Gastrocnemius medialis (tissue), 4 donors: ENCODE results near the gene MTARC1.

Experiments
- POLR2A ChIP-seq, 2 donors: fragments of 450-650 bp; IDR thresholded peaks; one replicate each; pipeline ENCODE4 v1.6.1; 2017; ENCODE audit warnings: antibody characterized with exemption in 2 of 2, mild to moderate bottlenecking in 2 of 2, moderate library complexity in 2 of 2
- TF ChIP-seq, protein P1 (sequence below), 5 experiments: fragments of 450-650 bp in 3 of 5; fragments of 200-600 bp in 2 of 5; sonication (generic) in 2 of 5; IDR thresholded peaks in 4 of 5; conservative IDR thresholded peaks in 1 of 5; 1 replicate in 4 of 5; 2 replicates in 1 of 5; pipeline ENCODE4 v1.5.1; 2016 to 2019; ENCODE audit warnings: antibody characterized with exemption in 5 of 5, mild to moderate bottlenecking in 3 of 5, moderate library complexity in 3 of 5

DNA sequence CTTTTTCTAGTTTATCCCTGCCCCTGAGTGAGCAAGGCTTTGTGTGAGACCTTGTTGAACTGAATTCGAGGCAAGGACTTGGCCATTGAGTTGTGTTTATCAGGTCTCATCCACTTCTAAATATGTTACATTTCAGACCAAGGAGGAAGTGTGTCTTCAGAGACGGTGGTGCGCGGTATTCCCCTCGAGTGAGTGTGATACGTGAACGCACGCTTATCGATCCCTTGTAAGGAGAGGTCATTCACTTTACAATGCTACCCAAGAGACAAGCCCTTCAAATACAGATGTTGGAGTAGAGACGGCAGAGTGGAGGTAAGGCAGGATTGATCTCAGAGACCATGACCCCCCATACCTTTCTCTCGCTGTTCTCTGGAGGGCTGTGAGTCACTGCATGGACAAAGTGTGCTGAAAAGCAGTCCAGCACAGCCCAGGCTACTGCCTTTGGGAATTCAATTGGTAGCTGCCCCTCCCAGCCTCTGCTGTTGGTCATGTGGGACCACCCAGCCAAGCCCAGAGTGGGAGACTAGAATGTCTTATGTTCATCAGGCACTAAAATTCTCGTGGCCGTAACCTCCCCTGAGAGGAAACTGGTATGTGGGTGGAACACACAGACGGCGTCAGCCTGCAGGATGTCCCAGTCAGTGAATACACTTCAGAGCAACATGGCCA, 16.3 kb upstream of the MTARC1 start:
- TF ChIP-seq, protein P1, sequence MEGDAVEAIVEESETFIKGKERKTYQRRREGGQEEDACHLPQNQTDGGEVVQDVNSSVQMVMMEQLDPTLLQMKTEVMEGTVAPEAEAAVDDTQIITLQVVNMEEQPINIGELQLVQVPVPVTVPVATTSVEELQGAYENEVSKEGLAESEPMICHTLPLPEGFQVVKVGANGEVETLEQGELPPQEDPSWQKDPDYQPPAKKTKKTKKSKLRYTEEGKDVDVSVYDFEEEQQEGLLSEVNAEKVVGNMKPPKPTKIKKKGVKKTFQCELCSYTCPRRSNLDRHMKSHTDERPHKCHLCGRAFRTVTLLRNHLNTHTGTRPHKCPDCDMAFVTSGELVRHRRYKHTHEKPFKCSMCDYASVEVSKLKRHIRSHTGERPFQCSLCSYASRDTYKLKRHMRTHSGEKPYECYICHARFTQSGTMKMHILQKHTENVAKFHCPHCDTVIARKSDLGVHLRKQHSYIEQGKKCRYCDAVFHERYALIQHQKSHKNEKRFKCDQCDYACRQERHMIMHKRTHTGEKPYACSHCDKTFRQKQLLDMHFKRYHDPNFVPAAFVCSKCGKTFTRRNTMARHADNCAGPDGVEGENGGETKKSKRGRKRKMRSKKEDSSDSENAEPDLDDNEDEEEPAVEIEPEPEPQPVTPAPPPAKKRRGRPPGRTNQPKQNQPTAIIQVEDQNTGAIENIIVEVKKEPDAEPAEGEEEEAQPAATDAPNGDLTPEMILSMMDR (IDR thresholded peaks at IDR 0.05 in 4 of 5, conservative IDR thresholded peaks at IDR 0.05 in 1 of 5) = no peak
- no peak for TF ChIP-seq POLR2A (IDR thresholded peaks at IDR 0.05)
